Vagina (tissue), 2 donors: ENCODE results near the gene BOLA2B. TPM values are rescaled to one million over a fixed set of nuclear protein-coding genes. Genes with fewer than 3 reads are reported as not detected.

Experiments
- DNase-seq, 2 donors: peaks; one replicate each; pipeline ENCODE4 v3.0.0-alpha.2; 2017; ENCODE audit errors: extremely low spot score in 2 of 2
- H3K27ac ChIP-seq: fragments of 200-600 bp; sonication (generic); one replicate; pipeline ENCODE4 v1.5.1; 2019
- H3K27me3 ChIP-seq: fragments of 200-600 bp; sonication (generic); one replicate; pipeline ENCODE4 v1.5.1; 2019
- H3K36me3 ChIP-seq, 2 donors: fragments of 200-600 bp; sonication (generic); one replicate each; pipeline ENCODE4 v1.5.1; 2017 to 2019
- H3K4me1 ChIP-seq: fragments of 200-600 bp; sonication (generic); one replicate; pipeline ENCODE4 v1.5.1; 2019
- H3K4me3 ChIP-seq, 2 donors: fragments of 200-600 bp; sonication (generic); 1 replicate in 1 of 2; 2 replicates in 1 of 2; pipeline ENCODE4 v1.5.1; 2016 to 2019
- H3K9me3 ChIP-seq: fragments of 200-600 bp; sonication (generic); one replicate; pipeline ENCODE4 v1.5.1; 2019
- CTCF ChIP-seq, 3 experiments: fragments of 450-650 bp in 2 of 3; fragments of 200-600 bp in 1 of 3; sonication (generic) in 1 of 3; IDR thresholded peaks; one replicate each; pipeline ENCODE4 v1.5.1; 2017 to 2019; ENCODE audit warnings: antibody characterized with exemption in 3 of 3, mild to moderate bottlenecking in 2 of 3, moderate library complexity in 2 of 3
- POLR2A ChIP-seq, 2 donors: fragments of 450-650 bp; IDR thresholded peaks; one replicate each; pipeline ENCODE4 v1.6.1; 2017; ENCODE audit warnings: antibody characterized with exemption in 2 of 2, mild to moderate bottlenecking in 2 of 2, moderate library complexity in 2 of 2
- POLR2AphosphoS5 ChIP-seq, 2 donors: sonication (generic); formaldehyde crosslinking; IDR thresholded peaks; one replicate each; pipeline ENCODE4 v1.9.0; 2017; ENCODE audit warnings: antibody characterized with exemption in 2 of 2, mild to moderate bottlenecking in 2 of 2, low read depth in 1 of 2; ENCODE audit not compliant: insufficient read depth in 1 of 2
- intact Hi-C: fragments of 100-400 bp; cut with DNase I; formaldehyde crosslinking; loops from one replicate; pipeline ENCODE4 v1.15.1; 2023
- total RNA-seq: library from RNA; depleted of rRNA; stranded (reverse); fragments of >200 nt; gene quantifications from one replicate; pipeline ENCODE4 v1.2.3, GENCODE V29; 2016

Gene BOLA2B
- total RNA-seq, 1 donor from 2014 or later: 292 TPM

GRCh38 chr16:30149250-30149930 is 44.1 kb downstream of the BOLA2B start:
- intact Hi-C loops: no loop called here
- H3K9me3 ChIP-seq: no peaks in the 10 kb centered on the region
- no peaks in the 10 kb centered on the region for H3K4me1 ChIP-seq
- no peak overlapping the region for H3K27ac ChIP-seq
- no peak for DNase-seq
- no peaks in the 10 kb centered on the region for H3K27me3 ChIP-seq
- H3K4me3 ChIP-seq: no peak overlapping the region
- TF ChIP-seq CTCF (IDR thresholded peaks at IDR 0.05) (no peak), POLR2A (IDR thresholded peaks at IDR 0.05) (no peak), POLR2AphosphoS5 (IDR thresholded peaks at IDR 0.05; ENCODE audit: insufficient read depth in 1 of 2, low read depth in 1 of 2) (no peak)
- no peaks in the 10 kb centered on the region for H3K36me3 ChIP-seq

GRCh38 chr16:30147843-30148510 is 45.5 kb downstream of the BOLA2B start:
- H3K4me3 ChIP-seq: no peak overlapping the region
- no peaks in the 10 kb centered on the region for H3K36me3 ChIP-seq
- H3K9me3 ChIP-seq: no peaks in the 10 kb centered on the region
- no peak for TF ChIP-seq CTCF (IDR thresholded peaks at IDR 0.05)
- TF ChIP-seq POLR2A (IDR thresholded peaks at IDR 0.05): no peak
- TF ChIP-seq POLR2AphosphoS5 (IDR thresholded peaks at IDR 0.05; ENCODE audit: insufficient read depth in 1 of 2, low read depth in 1 of 2): no peak
- intact Hi-C loops: no loop called here
- H3K4me1 ChIP-seq: no peaks in the 10 kb centered on the region
- H3K27ac ChIP-seq: no peak overlapping the region
- DNase-seq: no peak
- H3K27me3 ChIP-seq: no peaks in the 10 kb centered on the region

- H3K36me3 ChIP-seq: no peaks in the 10 kb centered on the region
- no peaks in the 10 kb centered on the region for H3K27me3 ChIP-seq
- H3K27ac ChIP-seq: no peak overlapping the region
- no peak for DNase-seq
- TF ChIP-seq POLR2A (IDR thresholded peaks at IDR 0.05): no peak
- no peak for TF ChIP-seq CTCF (IDR thresholded peaks at IDR 0.05)
- TF ChIP-seq POLR2AphosphoS5 (IDR thresholded peaks at IDR 0.05; ENCODE audit: insufficient read depth in 1 of 2, low read depth in 1 of 2): no peak
- H3K4me1 ChIP-seq: no peaks in the 10 kb centered on the region
- H3K9me3 ChIP-seq: no peaks in the 10 kb centered on the region
- no peak overlapping the region for H3K4me3 ChIP-seq
- intact Hi-C loops: no loop called here
Measured at GRCh38 chr16:30145657-30146056, 47.8 kb downstream of the BOLA2B start.

- Histone ChIP-seq H3K9me3 (no peaks in the 10 kb centered on the region), H3K27ac (no peak overlapping the region), H3K27me3 (no peaks in the 10 kb centered on the region), H3K4me3 (no peak overlapping the region), H3K36me3 (no peaks in the 10 kb centered on the region), H3K4me1 (no peaks in the 10 kb centered on the region)
- intact Hi-C loops: no loop called here
- DNase-seq: no peak
- TF ChIP-seq POLR2A (IDR thresholded peaks at IDR 0.05) (no peak), POLR2AphosphoS5 (IDR thresholded peaks at IDR 0.05; ENCODE audit: insufficient read depth in 1 of 2, low read depth in 1 of 2) (no peak), CTCF (IDR thresholded peaks at IDR 0.05) (no peak)
Measured at GRCh38 chr16:30144917-30145316, 48.5 kb downstream of the BOLA2B start.

- no peaks in the 10 kb centered on the region for H3K4me1 ChIP-seq
- H3K27me3 ChIP-seq: no peaks in the 10 kb centered on the region
- no peaks in the 10 kb centered on the region for H3K36me3 ChIP-seq
- no peak for TF ChIP-seq CTCF (IDR thresholded peaks at IDR 0.05)
- no peak for TF ChIP-seq POLR2A (IDR thresholded peaks at IDR 0.05)
- no peak for TF ChIP-seq POLR2AphosphoS5 (IDR thresholded peaks at IDR 0.05; ENCODE audit: insufficient read depth in 1 of 2, low read depth in 1 of 2)
- no peak overlapping the region for H3K27ac ChIP-seq
- intact Hi-C loops: no loop called here
- H3K4me3 ChIP-seq: no peak overlapping the region
- H3K9me3 ChIP-seq: no peaks in the 10 kb centered on the region
- DNase-seq: no peak
Measured at GRCh38 chr16:30144017-30144416, 49.4 kb downstream of the BOLA2B start.
